HG02884 (cell line): ENCODE results near the gene MGLL.
"Not testable (repeated sequence)": the region's sequence is repeated elsewhere in the genome, so short reads cannot be mapped to it uniquely, and the experiment has no call there.

Experiments
- ATAC-seq: cut with Tn5 transposase; IDR thresholded peaks from one replicate; pipeline ENCODE4 v1.9.1; 2021; ENCODE audit warnings: mild to moderate bottlenecking, moderate library complexity; ENCODE audit not compliant: unreplicated experiment

The MGLL gene

DNA sequence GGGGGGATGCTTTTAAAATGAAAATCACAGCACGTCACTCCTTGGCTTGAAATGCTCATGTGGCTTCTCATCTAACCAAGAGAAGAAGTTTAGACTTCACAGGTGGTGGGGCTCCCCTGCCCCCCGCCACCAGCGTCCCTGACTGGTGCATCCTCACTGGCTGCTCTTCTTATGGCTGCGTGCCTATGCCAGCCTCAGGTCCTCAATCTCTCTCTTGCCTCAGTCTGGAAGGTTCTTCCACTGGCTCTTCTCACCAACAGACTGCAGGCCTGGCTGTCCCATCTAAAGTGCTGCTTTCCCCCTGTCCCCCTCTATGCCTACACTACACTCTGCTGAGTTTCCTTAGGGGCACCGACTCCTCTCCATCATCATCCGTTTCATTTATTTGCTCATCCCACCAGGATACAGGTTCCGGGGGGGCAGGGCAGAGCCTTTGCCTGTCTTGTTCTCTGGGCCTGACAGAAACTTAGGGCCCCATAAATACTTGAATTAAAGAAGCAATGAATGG lies 128.9 kb downstream of the MGLL start:
- ATAC-seq, result no peak

DNA sequence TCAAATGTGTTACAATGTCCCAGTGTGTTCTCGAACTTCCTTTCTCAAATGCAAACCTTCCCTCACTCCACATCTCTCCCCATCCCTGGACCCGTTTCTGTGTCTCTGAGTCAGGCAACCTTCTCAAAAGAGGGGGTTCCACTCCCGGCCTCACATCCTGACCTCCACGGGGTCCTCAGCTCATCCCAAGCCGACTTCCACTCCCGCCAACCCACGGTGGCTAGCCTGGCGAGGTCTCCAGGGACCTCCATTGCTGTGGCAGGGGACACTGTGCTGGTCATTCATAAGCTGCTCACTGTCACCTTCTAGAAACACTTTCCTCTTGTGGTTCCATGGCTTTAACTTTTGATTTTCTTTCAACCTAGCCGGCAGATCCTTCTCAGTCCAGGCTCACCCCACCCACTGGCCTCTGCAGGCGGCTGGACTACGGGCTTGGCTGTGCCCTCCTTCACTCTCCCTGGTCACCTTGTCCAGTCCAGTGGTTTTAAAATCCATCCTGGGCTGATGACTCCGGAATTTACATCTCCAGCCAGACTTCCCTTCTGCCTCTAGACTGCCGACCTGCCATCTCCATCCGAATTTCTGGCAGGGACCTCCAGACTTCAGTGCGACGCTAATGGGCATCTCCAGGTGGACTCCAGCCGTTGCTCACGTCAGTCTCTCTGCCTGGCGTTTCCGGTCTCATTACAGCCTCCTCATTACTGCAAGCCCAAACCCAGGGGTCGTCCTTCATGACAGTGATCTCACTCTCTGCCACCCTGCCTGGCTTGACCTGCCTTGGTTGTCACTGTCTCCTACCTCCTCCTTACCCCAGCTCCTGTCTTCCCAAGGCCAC lies 129.6 kb downstream of the MGLL start:
- no peak for ATAC-seq

DNA sequence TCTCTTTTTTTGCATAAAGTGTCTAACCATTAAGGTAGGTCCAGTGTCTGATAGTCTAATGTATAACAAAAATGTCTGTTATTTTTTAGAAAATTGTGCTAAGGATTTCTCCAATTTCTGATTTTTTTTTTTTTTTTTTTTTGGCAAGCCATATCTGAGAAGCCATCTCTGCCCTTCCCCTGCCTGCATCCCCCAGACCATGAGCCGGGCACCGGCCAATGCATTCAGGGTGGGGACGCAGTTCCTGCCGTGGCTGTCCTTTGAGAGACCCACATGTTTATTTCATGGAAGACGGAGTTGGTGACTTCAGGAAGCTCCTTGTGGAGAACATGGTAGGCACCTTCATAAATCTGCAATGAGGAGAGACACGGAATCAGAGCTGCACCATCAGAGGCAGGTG lies 130.3 kb downstream of the MGLL start:
- ATAC-seq, result no peak

DNA sequence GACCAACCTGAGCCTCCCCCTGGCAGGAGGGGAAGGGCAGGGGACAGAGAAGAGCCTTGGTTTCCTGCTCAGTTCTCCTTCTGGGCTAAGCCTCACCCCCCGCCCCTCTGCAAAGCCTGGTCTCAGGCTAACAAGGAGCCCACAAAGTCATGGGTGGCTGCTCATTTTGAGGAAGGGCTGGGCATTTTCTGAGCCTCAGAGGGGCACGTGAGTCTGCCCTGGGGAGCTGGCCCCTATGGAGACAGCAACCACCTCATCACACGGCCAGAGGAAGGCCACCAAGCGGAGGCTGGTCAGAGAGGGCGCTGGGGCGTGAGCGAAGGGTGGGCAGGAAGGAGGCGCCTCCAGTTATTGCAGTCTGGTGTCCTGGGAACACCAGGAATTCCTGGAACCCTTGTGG lies 130.8 kb downstream of the MGLL start:
- no peak for ATAC-seq

DNA sequence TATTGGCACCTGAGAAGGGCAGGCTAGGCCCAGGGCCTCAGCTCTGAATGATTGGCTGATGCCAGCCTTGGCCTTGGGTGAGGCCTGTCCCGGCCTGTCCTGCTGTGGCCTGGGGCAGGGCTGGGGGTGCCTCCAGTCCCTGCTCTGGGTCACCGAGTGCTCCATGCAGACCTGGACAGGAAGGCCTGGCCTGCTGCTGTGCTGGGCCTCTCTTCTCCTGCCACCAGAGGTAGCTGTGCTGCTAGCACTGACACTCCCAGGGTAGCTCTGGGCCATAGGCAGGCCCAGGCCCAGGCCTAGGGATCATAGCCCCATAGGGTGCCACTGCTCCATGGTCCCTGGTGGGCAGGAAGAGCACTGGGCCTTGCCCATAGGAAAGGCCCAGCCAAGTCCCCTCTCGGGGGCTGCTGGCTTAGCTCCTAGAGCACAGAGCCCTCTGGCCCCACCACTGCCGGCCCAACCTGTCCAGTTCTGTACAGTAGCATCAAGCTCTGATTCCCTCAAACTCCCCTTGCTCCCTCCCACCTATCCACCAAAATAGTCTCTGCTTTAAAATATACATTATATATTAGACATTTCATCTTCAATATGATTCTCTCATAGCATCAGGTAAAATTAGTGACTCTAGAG lies 131.4 kb downstream of the MGLL start:
- no peak for ATAC-seq

DNA sequence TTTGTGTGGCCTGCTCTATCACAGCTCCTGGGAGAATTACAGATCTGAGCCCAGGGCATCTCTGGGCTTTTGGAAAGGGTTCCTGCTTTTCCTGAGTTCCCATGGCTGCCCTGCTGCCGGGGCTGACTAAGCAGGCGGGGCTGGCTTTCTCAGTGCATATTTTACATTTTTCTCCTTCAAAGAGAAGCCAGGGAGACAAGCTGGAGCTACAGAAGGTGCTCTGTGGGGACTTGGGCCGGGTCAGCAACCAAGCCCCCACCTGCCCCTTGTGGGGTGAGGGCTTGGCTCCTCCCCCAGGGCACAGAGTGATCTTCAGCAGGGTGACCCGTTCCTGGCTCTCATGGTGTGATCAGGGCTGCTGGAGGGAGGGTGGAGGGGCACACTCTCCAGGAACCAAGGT lies 132.2 kb downstream of the MGLL start:
- ATAC-seq, result no peak

DNA sequence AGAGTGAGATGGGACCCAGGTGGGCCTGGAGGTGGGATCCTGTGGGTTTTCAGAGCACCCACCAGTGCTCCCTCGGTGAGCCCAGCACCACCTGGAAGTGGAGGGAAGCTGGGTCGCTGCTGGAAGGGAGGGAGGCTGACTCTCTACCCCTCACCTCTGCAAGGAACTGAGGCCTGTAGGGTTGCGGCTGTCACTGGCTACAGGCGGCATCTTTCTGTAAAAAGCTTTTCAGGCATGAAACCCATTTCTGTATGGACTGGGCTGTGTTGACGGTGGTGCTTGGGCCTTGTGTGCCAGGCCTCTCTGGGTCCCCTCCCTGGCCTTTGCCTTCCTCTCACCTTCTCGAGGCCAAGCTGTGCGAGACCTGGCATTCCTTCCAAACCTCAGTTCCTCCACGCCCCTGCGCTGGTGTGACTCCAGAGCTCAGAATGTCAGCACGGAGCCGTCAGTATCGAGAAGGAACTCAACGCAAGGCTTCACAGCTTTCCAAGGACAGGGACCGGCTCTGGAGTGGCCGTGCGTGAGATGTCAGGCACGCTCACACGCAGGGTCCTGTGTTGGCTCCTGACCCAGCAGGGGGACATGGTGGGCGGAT lies 133.0 kb downstream of the MGLL start:
- ATAC-seq, result no peak

DNA sequence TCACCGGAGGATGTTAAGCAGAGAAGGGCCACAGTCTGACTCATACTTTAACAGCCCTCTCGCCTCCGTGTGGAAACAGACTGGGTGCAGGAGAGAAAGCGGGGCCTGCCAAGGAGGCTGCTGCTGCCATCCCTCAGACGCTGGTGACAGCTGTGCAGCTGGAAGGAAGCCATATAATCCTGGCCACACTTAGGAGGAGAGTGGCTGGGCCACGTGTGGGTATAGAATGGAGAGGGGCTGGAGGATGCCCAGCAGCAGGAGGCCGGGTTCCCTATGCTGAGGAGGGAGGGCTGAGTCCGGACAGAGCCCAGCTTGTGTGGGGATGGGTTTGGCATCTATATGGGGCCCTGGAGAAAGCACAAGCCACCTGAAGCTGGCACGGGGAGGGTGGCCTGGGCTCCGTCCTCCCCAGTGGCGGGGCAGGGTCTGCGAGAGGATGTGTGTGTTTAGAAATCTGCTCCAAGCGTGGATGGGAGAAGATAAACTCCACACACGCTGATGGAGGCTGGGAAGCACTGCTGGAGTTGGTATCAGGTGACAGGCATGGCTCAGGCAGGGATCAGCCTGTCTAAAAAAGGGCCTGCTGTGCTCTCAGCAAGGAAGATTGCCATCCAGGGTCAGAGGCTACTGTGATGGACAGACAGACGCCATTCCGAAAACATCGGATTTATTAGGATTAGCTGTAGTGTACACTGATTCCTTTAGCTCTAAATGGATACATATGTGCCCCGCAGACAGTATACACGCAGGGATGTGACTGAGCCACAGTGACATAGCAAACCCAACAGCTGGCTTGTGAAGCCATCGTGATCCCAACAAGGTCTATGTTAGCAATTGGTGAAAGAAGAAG lies 133.7 kb downstream of the MGLL start:
- no peak for ATAC-seq

DNA sequence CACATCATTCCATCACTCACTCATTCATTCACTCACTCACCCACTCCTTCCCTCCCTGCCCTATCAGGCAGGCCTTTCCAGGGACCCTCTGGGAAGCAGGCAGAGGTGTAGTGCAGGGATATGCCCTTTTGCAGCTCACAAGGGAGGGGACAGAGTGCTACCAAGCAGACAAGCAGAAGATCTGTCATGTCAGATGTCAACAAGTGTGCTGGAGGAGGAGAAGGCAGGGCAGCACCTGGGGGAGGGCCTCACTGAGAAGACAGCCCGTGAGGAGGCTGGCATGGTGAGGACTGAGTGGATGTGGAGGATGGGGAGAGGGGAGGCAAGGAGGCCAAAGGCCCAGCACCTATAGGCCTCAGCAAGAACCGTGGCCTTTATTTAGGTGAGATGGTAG lies 134.3 kb downstream of the MGLL start:
- ATAC-seq, result no peak

DNA sequence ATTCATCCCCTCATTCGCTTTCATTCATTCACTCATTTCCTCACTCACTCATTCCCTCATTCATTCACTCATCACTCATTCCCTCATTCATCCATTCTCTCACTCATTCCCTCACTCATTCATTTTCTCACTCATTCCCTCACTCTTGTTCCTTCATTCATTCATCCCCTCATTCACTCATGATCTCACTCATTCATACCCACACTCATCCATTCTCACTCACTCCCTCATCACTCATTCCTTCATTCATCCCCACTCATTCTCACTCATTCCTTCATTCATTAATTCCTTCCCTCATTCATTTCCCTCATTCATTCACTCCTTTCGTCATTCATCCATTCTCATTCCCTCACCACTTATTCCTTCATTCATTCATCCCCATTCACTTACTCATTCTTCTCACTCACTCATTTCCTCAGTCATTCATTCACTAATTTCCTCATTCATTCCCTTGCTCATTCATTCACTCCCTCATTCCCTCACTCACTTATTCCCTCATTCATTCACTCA lies 135.0 kb downstream of the MGLL start:
- ATAC-seq, result no peak

DNA sequence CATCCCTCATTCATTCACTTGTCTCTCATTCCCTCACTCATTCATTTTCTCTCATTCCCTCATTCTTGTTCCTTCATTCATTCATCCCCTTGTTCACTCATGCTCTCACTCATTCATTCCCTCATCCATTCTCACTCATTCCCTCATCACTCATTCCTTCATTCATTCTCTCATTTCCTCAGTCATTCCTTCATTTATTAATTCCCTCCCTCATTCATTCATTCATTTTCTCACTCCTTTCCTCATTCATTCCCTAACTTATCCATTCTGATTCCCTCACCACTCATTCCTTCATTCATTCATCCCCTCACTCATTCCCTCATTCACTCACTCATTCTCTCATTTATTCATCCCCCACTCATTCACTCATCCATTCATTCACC lies 135.8 kb downstream of the MGLL start:
- ATAC-seq, result no peak

DNA sequence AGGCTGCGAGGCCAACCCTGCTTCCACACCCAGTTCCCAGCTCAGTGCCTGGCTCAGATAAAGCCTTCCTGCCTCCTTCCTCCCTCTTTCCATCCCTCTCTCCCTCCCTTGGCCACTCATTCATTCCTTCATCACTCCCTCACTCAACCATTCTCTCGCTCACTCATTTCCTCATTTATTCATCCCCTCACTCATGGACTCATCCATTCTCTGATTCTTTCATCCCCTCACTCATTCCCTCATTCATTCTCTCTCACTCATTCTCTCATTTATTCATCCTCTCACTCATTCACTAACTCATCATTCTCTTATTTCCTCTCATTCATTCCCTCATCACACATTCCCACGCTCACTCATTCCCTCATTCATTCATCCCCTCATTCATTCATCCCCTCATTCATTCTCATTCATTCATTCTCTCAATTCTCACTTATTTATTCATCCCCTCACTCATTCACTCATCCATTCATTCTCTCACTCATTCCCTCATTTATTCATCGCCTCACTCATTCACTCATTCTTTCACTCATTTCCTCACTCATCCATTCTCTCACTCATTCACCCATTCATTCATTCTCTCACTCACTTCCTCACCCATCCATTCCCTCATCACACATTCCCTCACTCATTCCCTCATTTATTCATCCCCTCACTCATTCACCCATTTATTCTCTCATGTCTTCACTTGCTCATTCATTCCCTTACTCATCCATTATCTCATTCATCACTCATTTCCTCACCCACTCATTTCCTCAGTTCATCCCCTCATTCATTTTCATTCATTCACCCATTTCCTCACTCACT lies 136.4 kb downstream of the MGLL start:
- no peak for ATAC-seq

DNA sequence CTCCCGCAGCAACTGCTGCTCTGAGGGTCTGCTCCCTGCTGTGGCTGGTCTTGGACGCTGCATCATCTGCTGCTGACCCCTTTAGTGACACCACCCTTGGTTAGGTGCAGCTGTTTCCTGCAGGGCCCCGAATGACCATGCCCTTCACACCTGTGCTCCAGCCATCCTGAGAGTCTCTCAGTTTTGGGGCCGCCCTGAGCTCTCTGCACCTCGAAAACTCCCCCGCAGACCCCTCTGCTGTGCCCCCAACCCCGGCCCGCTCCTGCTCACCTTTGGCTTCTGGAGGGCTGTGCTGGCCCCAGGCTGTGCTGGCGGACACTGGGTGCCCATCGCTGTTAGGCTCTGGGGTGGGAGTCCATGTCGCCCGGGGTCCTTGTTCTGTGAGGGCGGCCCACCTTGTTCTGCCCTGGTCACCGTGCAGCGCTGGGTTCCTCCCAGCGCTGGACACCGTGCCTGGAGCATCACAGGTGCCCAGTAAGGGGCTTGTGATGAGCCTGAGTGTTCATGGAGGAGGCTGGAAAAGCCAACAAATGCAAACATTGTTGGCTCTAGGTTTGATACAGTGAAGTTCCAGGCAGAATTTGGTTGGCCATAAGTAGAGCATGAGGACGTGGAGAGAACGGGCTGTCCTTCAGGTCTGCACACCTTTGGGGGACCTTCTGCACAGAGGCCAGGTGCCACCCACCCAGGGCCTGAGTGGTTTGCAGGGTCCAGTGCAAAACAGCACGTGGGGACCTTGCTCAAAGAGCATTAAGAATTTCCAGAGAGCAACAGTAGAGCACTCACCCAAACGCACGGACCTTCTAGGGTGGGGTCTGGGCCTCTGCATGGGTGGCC lies 137.2 kb downstream of the MGLL start:
- ATAC-seq, result no peak

DNA sequence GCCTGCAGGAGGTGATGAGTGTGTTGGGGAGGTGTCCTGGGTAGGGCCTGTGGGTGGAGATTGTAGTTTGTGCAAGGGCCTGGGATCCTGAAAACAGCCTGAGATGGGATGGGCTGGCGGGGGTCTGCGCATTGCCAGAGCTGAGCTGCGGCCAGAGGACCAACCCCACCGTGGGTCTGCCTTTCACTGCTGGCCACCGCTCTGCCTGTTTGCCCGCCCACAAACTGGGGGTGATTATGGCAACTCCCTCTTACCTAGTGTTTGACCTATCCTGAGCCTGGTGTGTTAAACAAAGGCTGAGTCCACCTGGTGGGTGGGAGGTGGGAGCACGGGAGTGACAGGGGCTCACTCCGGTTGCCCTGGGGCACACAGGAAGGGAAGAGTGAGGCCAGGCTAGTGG lies 139.8 kb downstream of the MGLL start:
- no peak for ATAC-seq

DNA sequence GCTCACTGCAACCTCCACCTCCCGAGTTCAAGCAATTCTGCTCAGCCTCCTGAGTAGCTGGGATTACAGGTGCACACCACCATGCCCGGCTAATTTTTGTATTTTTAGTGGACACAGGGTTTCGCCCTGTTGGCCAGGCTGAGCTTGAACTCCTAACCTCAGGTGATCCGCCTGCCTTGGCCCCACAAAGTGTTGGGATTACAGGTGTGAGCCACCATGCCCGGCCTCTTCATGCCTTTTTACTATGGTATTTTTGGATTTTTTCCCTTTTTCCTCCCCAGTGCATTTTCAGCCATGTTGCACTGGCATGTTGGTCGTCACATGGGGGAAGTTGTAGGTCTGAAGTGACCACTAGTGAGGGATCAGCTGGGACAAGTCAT lies 140.2 kb downstream of the MGLL start:
- ATAC-seq, result not testable (repeated sequence)

DNA sequence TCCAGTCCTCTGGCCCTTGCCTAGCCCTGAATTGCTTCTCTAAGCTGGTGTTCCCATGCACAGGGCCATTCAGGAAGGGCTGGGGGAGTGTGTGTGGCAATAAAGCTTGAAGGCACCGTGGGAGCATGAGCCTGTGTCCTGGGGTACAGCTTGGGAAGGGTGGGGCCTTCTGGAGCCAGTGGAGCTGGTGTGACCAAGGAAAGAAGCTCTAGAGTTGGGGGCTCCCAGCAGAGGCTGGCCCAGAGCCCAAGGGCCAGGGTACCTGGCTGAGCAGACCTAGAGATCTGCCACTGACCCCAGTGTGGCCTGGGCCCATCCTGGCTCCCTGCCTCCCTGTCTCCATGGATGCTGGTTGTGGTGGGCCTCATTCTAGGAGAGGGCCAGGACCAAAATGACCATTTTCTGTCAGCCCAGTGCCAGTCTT lies 141.5 kb downstream of the MGLL start:
- no peak for ATAC-seq

DNA sequence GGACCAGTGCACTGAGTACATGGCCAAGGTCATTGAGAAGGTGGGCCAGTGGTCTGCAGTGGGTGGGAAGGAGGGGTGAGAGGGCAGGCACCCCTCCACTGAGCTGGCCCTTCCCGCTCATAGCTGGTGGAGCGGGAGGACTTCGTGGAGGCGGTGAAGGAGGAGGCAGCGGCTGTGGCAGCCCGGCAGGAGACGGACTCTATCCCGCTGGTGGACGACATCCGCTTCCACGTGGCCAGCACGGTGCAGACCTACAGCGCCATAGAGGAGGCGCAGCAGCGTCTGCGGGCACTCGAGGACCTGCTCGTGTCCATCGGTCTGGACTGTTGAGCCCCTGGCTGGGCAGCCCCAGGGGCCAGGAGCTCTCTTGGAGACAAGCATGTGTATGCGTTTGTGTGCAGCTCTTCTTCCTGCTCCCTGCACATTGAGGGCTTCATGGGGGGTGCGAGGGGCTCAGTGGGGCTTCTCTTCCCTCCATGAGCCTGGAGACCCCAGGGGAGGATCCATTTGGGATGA lies 142.1 kb downstream of the MGLL start:
- ATAC-seq, result no peak

DNA sequence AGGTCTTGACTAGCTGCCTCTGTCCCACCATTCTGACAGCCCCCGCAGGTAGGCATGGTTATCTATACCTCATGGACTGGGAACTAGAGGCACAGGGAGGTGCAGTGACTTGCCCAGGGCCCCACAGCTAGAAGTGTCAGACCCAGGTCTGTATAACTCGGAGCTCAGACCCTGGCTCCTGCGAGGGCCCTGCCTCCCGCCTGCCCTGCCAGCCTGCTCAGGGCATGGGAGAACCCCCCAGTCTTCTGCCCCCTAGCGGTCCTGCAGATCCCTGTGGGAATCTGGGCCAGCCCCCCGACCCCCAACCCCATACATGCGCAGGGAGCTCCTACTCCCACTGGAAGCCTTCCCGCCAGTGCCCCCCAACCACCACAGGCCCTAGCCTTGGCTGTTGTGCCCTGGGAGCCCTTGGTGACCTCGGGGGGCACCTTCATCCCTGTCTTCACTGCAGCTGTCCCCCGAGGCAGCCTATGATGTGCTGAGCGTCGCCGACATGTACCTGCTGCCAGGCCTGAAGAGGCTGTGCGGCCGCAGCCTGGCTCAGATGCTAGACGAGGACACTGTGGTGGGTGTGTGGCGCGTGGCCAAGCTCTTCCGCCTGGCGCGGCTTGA lies 142.7 kb downstream of the MGLL start:
- ATAC-seq, result no peak
